ENCODE measurements around the gene TRPM3.

The TRPM3 gene

GRCh38 chr9:70940605-70941004 lies 180.8 kb downstream of the TRPM3 start:
- DNase-seq: no peak

- no peak for DNase-seq
Observed at GRCh38 chr9:70936536-70936935, 184.9 kb downstream of the TRPM3 start.

GRCh38 chr9:70935856-70936255 lies 185.6 kb downstream of the TRPM3 start:
- no peak for DNase-seq

- no peak for DNase-seq
Observed at GRCh38 chr9:70934642-70935041, 186.8 kb downstream of the TRPM3 start.

- DNase-seq: no peak
Observed at GRCh38 chr9:70933321-70933720, 188.1 kb downstream of the TRPM3 start.

- no peak for DNase-seq
Observed at GRCh38 chr9:70932097-70932496, 189.3 kb downstream of the TRPM3 start.

- no peak for DNase-seq
Observed at GRCh38 chr9:70927530-70927929, 193.9 kb downstream of the TRPM3 start.

GRCh38 chr9:70924895-70925547 lies 196.4 kb downstream of the TRPM3 start:
- peak; percentile 74 for DNase-seq

- peak; percentile 13 for DNase-seq
Observed at GRCh38 chr9:70924380-70924779, 197.0 kb downstream of the TRPM3 start.

- no peak for DNase-seq
Observed at GRCh38 chr9:70923961-70924360, 197.5 kb downstream of the TRPM3 start.

GRCh38 chr9:70921136-70921535 lies 200.3 kb downstream of the TRPM3 start:
- peak; percentile 15 for DNase-seq

- no peak for DNase-seq
Observed at GRCh38 chr9:70917277-70917676, 204.1 kb downstream of the TRPM3 start.

- no peak for DNase-seq
Observed at GRCh38 chr9:70911791-70912190, 209.6 kb downstream of the TRPM3 start.

GRCh38 chr9:70910598-70910997 lies 210.8 kb downstream of the TRPM3 start:
- no peak for DNase-seq

- peak; percentile 84 for DNase-seq
Observed at GRCh38 chr9:70902692-70903131, 218.7 kb downstream of the TRPM3 start.

GRCh38 chr9:70902171-70902570 lies 219.2 kb downstream of the TRPM3 start:
- DNase-seq: no peak

- no peak for DNase-seq
Observed at GRCh38 chr9:70901746-70902145, 219.7 kb downstream of the TRPM3 start.

- no peak for DNase-seq
Observed at GRCh38 chr9:70901013-70901412, 220.4 kb downstream of the TRPM3 start.

- no peak for DNase-seq
Observed at GRCh38 chr9:70893580-70894122, 227.8 kb downstream of the TRPM3 start.

GRCh38 chr9:70888471-70888870 lies 232.9 kb downstream of the TRPM3 start:
- no peak for DNase-seq

- DNase-seq: no peak
Observed at GRCh38 chr9:70887826-70888225, 233.6 kb downstream of the TRPM3 start.

- DNase-seq: no peak
Observed at GRCh38 chr9:70883963-70884793, 237.2 kb downstream of the TRPM3 start.

- no peak for DNase-seq
Observed at GRCh38 chr9:70883056-70883455, 238.4 kb downstream of the TRPM3 start.

GRCh38 chr9:70881333-70881732 lies 240.1 kb downstream of the TRPM3 start:
- no peak for DNase-seq
